H9 (cell line): ENCODE data around the gene HMGCS1. TPM values are rescaled to one million over a fixed set of nuclear protein-coding genes. Genes with fewer than 3 reads are reported as not detected.

Experiments
- DNase-seq: peaks from one replicate; pipeline ENCODE4 v3.0.0-alpha.2; 2017
- H2AFZ ChIP-seq: one replicate; pipeline ENCODE4 v1.6.1; 2013; ENCODE audit warnings: mild to moderate bottlenecking, low read length, control low read depth, moderate library complexity
- H2AK5ac ChIP-seq: 2 replicates; pipeline ENCODE4 v1.6.1; 2013; ENCODE audit warnings: low read length, control low read depth, mixed read lengths; ENCODE audit not compliant: insufficient read length
- H2BK120ac ChIP-seq: one replicate; pipeline ENCODE4 v1.6.1; 2013; ENCODE audit warnings: low read depth, mild to moderate bottlenecking, low read length, control low read depth, inconsistent platforms; ENCODE audit not compliant: poor library complexity, severe bottlenecking
- H2BK12ac ChIP-seq: 2 replicates; pipeline ENCODE4 v1.6.1; 2013; ENCODE audit warnings: low read length, control low read depth, mixed read lengths, low read depth; ENCODE audit not compliant: insufficient read length
- H2BK15ac ChIP-seq: 2 replicates; pipeline ENCODE4 v1.6.1; 2013; ENCODE audit warnings: low read depth, low read length, control low read depth
- H2BK20ac ChIP-seq: one replicate; pipeline ENCODE4 v1.6.1; 2013; ENCODE audit warnings: low read depth, mild to moderate bottlenecking, low read length, control low read depth, inconsistent platforms; ENCODE audit not compliant: poor library complexity, severe bottlenecking
- H2BK5ac ChIP-seq: 2 replicates; pipeline ENCODE4 v1.6.1; 2013; ENCODE audit warnings: low read length, control low read depth, mixed read lengths; ENCODE audit not compliant: insufficient read length
- H3K14ac ChIP-seq: 2 replicates; pipeline ENCODE4 v1.6.1; 2013; ENCODE audit warnings: low read length, control low read depth; ENCODE audit not compliant: insufficient read depth
- H3K18ac ChIP-seq: 2 replicates; pipeline ENCODE4 v1.6.1; 2013; ENCODE audit warnings: low read depth, mild to moderate bottlenecking, mixed read lengths, low read length, control low read depth; ENCODE audit not compliant: insufficient read length
- H3K23ac ChIP-seq: 2 replicates; pipeline ENCODE4 v1.6.1; 2013; ENCODE audit warnings: low read length, control low read depth, mixed read lengths, low read depth; ENCODE audit not compliant: insufficient read length
- H3K23me2 ChIP-seq: 2 replicates; pipeline ENCODE4 v1.6.1; 2013; ENCODE audit warnings: low read depth, mild to moderate bottlenecking, mixed read lengths, low read length, control low read depth; ENCODE audit not compliant: insufficient read length, poor library complexity, severe bottlenecking
- H3K27ac ChIP-seq: 2 replicates; pipeline ENCODE4 v1.5.1; 2013; ENCODE audit warnings: low read length, control low read depth, mixed read lengths, low read depth; ENCODE audit not compliant: insufficient read length
- H3K27me3 ChIP-seq: 2 replicates; pipeline ENCODE4 v1.6.1; 2013; ENCODE audit warnings: low read length, control low read depth, inconsistent platforms; ENCODE audit not compliant: insufficient read depth
- H3K4ac ChIP-seq: 2 replicates; pipeline ENCODE4 v1.6.1; 2013; ENCODE audit warnings: low read depth, mild to moderate bottlenecking, control low read depth, inconsistent platforms, low read length, moderate library complexity
- H3K4me1 ChIP-seq: 2 replicates; pipeline ENCODE4 v1.6.1; 2013; ENCODE audit warnings: low read length, control low read depth, inconsistent platforms; ENCODE audit not compliant: insufficient read depth
- H3K4me2 ChIP-seq: 2 replicates; pipeline ENCODE4 v1.6.1; 2013; ENCODE audit warnings: low read length, control low read depth, mixed read lengths; ENCODE audit not compliant: insufficient read length, insufficient read depth
- H3K56ac ChIP-seq: 2 replicates; pipeline ENCODE4 v1.6.1; 2013; ENCODE audit warnings: low read depth, mild to moderate bottlenecking, mixed read lengths, low read length, control low read depth; ENCODE audit not compliant: insufficient read length
- H3K79me1 ChIP-seq: 2 replicates; pipeline ENCODE4 v1.6.1; 2013; ENCODE audit warnings: low read depth, mild to moderate bottlenecking, moderate library complexity, low read length, control low read depth, inconsistent platforms; ENCODE audit not compliant: insufficient read depth, poor library complexity, severe bottlenecking
- H3K79me2 ChIP-seq: 2 replicates; pipeline ENCODE4 v1.6.1; 2013; ENCODE audit warnings: low read length, control low read depth, inconsistent platforms; ENCODE audit not compliant: insufficient read depth
- H3K9ac ChIP-seq: 2 replicates; pipeline ENCODE4 v1.6.1; 2013; ENCODE audit warnings: low read length, control low read depth, mixed read lengths; ENCODE audit not compliant: insufficient read length; ENCODE audit errors: extremely low read depth
- H3K9me3 ChIP-seq: one replicate; pipeline ENCODE4 v1.6.1; 2013; ENCODE audit warnings: low read depth, low read length, inconsistent platforms; ENCODE audit not compliant: control insufficient read depth
- H3T11ph ChIP-seq: one replicate; pipeline ENCODE4 v1.6.1; 2013; ENCODE audit warnings: mild to moderate bottlenecking, low read length, control low read depth, inconsistent platforms
- H4K20me1 ChIP-seq: one replicate; pipeline ENCODE4 v1.6.1; 2013; ENCODE audit not compliant: control insufficient read depth, insufficient read length, insufficient read depth
- H4K5ac ChIP-seq: 2 replicates; pipeline ENCODE4 v1.6.1; 2013; ENCODE audit warnings: low read depth, mild to moderate bottlenecking, mixed read lengths, low read length, control low read depth; ENCODE audit not compliant: insufficient read length
- H4K8ac ChIP-seq: replicated peaks from 2 replicates; pipeline ENCODE4 v1.6.1; 2013; ENCODE audit warnings: low read length, control low read depth, mixed read lengths, low read depth; ENCODE audit not compliant: insufficient read length
- H4K91ac ChIP-seq: 2 replicates; pipeline ENCODE4 v1.6.1; 2013; ENCODE audit warnings: low read depth, mild to moderate bottlenecking, moderate library complexity, mixed read lengths, low read length, control low read depth; ENCODE audit not compliant: insufficient read length
- H3K27ac Mint-ChIP-seq, 3 experiments: 2 replicates in 2 of 3; 3 replicates in 1 of 3; pipeline ENCODE4 v1.8.0; 2020 to 2021; ENCODE audit warnings: mixed read lengths in 3 of 3, mild to moderate bottlenecking in 1 of 3, moderate library complexity in 1 of 3
- H3K27me3 Mint-ChIP-seq: 2 replicates; pipeline ENCODE4 v1.8.0; 2021; ENCODE audit warnings: low read depth, mild to moderate bottlenecking, moderate library complexity, mixed read lengths
- H3K36me3 Mint-ChIP-seq, 3 experiments: 2 replicates in 2 of 3; 3 replicates in 1 of 3; pipeline ENCODE4 v1.8.0; 2020 to 2021; ENCODE audit warnings: low read depth in 3 of 3, mixed read lengths in 3 of 3; ENCODE audit not compliant: insufficient read depth in 1 of 3
- H3K4me1 Mint-ChIP-seq, 2 experiments: 2 replicates each; pipeline ENCODE4 v1.8.0; 2020; ENCODE audit warnings: mixed read lengths in 2 of 2
- H3K4me3 Mint-ChIP-seq, 2 experiments: 2 replicates in 1 of 2; 3 replicates in 1 of 2; pipeline ENCODE4 v1.8.0; 2020 to 2021; ENCODE audit warnings: mild to moderate bottlenecking in 2 of 2, mixed read lengths in 2 of 2, moderate library complexity in 1 of 2
- H3K9me3 Mint-ChIP-seq, 2 experiments: 2 replicates in 1 of 2; 3 replicates in 1 of 2; pipeline ENCODE4 v1.8.0; 2020; ENCODE audit warnings: mild to moderate bottlenecking in 2 of 2, mixed read lengths in 2 of 2, moderate library complexity in 1 of 2
- CTCF ChIP-seq: fragments of 200-600 bp; sonication (generic); conservative IDR thresholded peaks from 3 replicates; pipeline ENCODE4 v1.8.0; 2021; ENCODE audit warnings: antibody characterized with exemption, mild to moderate bottlenecking
- WGBS: extraction: QIAGEN DNeasy Blood & Tissue Kit; methylation state at CpG from one replicate; pipeline ENCODE4 v1.1.7; 2013; ENCODE audit warnings: missing lambda C conversion rate, low lambda C conversion rate, mixed read lengths; ENCODE audit not compliant: insufficient read length; ENCODE audit errors: extremely low coverage; 5-methylcytosine and 5-hydroxymethylcytosine counted together
- total RNA-seq: library from RNA; stranded (reverse); gene quantifications from 2 replicates; pipeline ENCODE4 v1.2.1, GENCODE V29; 2021

Gene HMGCS1
- total RNA-seq, 1 experiment from 2014 or later: 147 TPM

GRCh38 chr5:43338862-43339261 lies 25.6 kb upstream of the HMGCS1 start:
- peaks cover 8% of the 10 kb centered on the region for H3K27me3 Mint-ChIP-seq
- Histone ChIP-seq H2BK5ac (no peak overlapping the region), H4K20me1 (no peaks in the 10 kb centered on the region), H3K27ac (no peak overlapping the region), H3K56ac (no peak overlapping the region), H3K4ac (no peak overlapping the region), H4K91ac (no peak overlapping the region), H2BK20ac (no peak overlapping the region), H3T11ph (no peak overlapping the region), H3K79me2 (no peaks in the 10 kb centered on the region), H3K18ac (no peak overlapping the region), H3K79me1 (no peaks in the 10 kb centered on the region), H2BK12ac (no peak overlapping the region), H2BK15ac (no peak overlapping the region), H4K8ac (no peak overlapping the region), H2AK5ac (no peak overlapping the region), H3K27me3 (no peaks in the 10 kb centered on the region), H3K14ac (no peak overlapping the region), H3K23me2 (no peaks in the 10 kb centered on the region), H4K5ac (no peak overlapping the region), H3K4me1 (no peaks in the 10 kb centered on the region), H3K9ac (no peak overlapping the region), H3K4me2 (no peak overlapping the region), H3K23ac (no peak overlapping the region), H2BK120ac (no peak overlapping the region), H3K9me3 (peaks cover 6% of the 10 kb centered on the region), H2AFZ (no peak overlapping the region)
- H3K36me3 Mint-ChIP-seq: peaks cover 5 to 15% (median 9%) of the 10 kb centered on the region in 3 experiments
- DNase-seq: no peak
- TF ChIP-seq CTCF: no peak
- peaks cover 51 to 54% of the 10 kb centered on the region in 2 experiments for H3K9me3 Mint-ChIP-seq
- no peak overlapping the region for H3K4me3 Mint-ChIP-seq
- no CpG with 5 or more reads among the region's 1 CpG for WGBS
- H3K4me1 Mint-ChIP-seq: no peaks in the 10 kb centered on the region
- no peak overlapping the region; a peak in 1 of 7 replicates for H3K27ac Mint-ChIP-seq
